Measurements from ENCODE around the gene CINP.

CINP gene

DNA sequence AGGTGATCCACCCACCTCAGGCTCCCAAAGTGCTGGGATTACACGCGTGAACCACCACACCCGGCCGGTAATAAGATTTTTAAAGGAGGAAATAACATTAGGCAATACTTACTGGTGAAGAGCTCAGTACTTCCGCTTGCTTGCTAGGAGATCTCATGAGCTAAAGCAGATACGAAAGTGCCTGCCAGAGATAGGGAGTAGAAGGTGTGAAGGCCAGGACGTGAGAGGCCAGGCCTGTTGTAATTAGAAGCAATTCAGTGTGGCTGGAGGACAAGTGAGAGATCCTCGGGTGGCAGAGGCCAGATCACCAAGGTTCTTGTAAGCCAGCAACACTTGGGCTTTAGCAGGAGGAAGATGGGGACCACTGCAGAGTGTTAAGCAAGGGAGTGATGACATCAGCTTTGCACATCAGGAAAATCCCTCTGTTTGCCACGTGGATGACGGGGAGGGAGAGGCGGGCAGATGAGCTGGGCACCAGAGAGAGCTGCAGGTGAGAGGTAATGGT lies 7.7 kb upstream of the CINP start:
- DNase-seq (ENCODE audit: low read depth), result peak; percentile 87
- no peak overlapping the region for H3K4me3 ChIP-seq (ENCODE audit: low read depth, low read length)
- TF ChIP-seq, protein P1, sequence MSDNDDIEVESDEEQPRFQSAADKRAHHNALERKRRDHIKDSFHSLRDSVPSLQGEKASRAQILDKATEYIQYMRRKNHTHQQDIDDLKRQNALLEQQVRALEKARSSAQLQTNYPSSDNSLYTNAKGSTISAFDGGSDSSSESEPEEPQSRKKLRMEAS (IDR thresholded peaks at IDR 0.05; ENCODE audit: low read depth, low read length), result peak; percentile 33
- TF ChIP-seq MYC (IDR thresholded peaks at IDR 0.05; ENCODE audit: low read depth, low read length), result peak; percentile 19; the same call in 1 of the 2 replicates
- no peak for TF ChIP-seq POLR2A (IDR thresholded peaks at IDR 0.05; ENCODE audit: extremely low read depth, insufficient read length)
- TF ChIP-seq, protein P2, sequence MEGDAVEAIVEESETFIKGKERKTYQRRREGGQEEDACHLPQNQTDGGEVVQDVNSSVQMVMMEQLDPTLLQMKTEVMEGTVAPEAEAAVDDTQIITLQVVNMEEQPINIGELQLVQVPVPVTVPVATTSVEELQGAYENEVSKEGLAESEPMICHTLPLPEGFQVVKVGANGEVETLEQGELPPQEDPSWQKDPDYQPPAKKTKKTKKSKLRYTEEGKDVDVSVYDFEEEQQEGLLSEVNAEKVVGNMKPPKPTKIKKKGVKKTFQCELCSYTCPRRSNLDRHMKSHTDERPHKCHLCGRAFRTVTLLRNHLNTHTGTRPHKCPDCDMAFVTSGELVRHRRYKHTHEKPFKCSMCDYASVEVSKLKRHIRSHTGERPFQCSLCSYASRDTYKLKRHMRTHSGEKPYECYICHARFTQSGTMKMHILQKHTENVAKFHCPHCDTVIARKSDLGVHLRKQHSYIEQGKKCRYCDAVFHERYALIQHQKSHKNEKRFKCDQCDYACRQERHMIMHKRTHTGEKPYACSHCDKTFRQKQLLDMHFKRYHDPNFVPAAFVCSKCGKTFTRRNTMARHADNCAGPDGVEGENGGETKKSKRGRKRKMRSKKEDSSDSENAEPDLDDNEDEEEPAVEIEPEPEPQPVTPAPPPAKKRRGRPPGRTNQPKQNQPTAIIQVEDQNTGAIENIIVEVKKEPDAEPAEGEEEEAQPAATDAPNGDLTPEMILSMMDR (IDR thresholded peaks at IDR 0.05; ENCODE audit: low read depth, low read length), result no peak

DNA sequence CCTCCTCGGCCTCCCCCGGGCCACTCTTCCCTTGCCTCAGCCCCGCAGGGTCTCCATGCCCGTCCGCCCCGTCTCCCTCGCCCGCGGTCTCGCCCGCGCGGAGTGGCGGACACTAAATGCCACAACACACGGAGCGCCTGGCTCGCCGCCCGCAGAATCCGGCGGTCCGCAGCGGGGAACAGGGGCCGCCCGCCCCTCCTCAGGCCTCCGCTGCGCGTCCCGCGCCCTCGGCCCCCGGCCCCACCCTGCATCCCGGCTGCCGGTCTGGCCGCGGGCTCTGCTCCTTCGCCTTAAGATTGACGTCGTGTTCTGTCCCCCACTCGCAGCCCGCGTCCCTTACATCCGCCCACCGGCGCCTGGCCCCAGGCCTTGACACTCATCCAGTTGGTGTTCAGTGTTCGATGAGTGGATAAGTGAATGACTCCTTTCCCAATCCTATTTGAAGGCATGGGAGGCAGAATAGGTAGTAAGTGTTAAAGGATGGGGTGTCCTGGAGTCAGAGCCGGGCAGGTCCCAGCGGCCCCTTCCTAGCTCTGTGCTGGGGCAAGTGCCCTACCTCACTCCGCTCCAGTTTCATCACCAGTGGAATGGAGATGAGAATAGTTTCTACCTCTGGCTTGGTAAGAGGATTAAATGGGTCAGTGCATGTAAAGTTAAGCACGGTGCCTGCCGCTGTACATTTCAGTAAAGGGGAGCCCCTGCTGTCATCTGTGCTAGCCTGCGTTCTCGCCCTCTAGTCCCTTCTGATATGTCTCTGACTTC lies 673 bp upstream of the CINP start:
- peak overlapping the region; percentile 75 for H3K4me3 ChIP-seq (ENCODE audit: low read depth, low read length)
- DNase-seq (ENCODE audit: low read depth), result peak; percentile 44
- TF ChIP-seq MYC (IDR thresholded peaks at IDR 0.05; ENCODE audit: low read depth, low read length) (no peak), POLR2A (IDR thresholded peaks at IDR 0.05; ENCODE audit: extremely low read depth, insufficient read length) (no peak)
- TF ChIP-seq, protein P1 (IDR thresholded peaks at IDR 0.05; ENCODE audit: low read depth, low read length), result no peak
- TF ChIP-seq, protein P2 (IDR thresholded peaks at IDR 0.05; ENCODE audit: low read depth, low read length), result no peak

DNA sequence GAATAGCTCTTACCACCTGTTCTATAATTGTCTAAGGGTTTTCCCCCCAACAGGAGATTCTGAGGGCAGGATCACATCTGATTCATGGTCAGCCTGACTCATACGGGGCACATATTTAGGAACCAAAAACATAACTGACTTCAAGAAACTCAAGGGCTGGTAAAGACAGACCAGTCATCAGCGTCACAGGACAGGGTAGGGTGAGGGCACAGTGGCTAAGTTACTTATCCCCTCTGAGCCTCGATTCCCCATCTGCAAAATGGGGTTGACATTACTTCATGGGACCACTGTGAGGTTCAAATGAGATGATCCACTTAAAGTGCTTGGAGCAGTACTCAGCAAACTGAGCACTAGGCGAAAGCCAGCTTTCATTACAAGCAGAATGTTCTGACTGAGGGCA lies 606 bp downstream of the CINP start:
- peak overlapping the region; percentile 99 for H3K4me3 ChIP-seq (ENCODE audit: low read depth, low read length)
- TF ChIP-seq, protein P1 (IDR thresholded peaks at IDR 0.05; ENCODE audit: low read depth, low read length), result no peak
- TF ChIP-seq POLR2A (IDR thresholded peaks at IDR 0.05; ENCODE audit: extremely low read depth, insufficient read length) (no peak), MYC (IDR thresholded peaks at IDR 0.05; ENCODE audit: low read depth, low read length) (no peak)
- TF ChIP-seq, protein P2 (IDR thresholded peaks at IDR 0.05; ENCODE audit: low read depth, low read length), result no peak
- peak; percentile 33 for DNase-seq (ENCODE audit: low read depth)

DNA sequence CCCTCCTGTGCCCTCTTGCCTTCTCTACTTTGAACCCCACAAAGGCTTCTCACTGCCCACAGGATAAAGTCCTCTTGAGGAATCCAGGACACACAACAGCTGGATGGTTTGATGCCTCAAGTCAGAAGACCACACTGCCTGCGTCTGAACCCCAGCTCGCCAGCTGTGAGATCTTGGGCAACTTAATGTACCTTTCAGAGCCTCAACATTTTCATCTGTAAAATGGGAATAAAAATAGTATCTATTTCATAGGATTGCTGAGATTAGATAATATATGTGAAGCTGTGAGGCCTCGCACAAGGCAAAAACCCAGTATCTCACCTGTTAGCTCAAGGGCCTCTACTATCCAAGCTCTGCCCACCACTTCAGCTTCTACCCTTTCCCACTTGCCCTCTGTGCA lies 2.3 kb downstream of the CINP start:
- H3K4me3 ChIP-seq (ENCODE audit: low read depth, low read length), result no peak overlapping the region
- DNase-seq (ENCODE audit: low read depth), result no peak
- TF ChIP-seq, protein P1 (IDR thresholded peaks at IDR 0.05; ENCODE audit: low read depth, low read length), result no peak

DNA sequence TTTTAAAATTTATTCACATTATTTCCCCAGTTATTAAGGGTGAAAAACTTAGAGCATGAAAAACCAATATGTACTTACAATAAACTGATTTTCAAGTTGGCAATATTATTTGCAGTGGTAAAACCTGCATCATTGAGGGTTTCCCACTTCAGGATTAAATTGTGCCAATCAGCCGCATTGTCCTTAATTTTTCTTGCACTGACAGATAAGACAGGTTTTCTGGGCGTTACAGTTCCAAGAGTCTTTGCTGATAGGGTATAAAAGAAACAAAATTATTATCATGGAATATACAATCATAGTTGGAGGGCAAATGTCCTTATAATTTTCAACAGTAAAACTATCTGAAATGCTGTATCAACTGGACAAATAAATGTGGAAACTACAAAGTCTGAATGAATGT lies 3.3 kb downstream of the CINP start:
- TF ChIP-seq POLR2A (IDR thresholded peaks at IDR 0.05; ENCODE audit: extremely low read depth, insufficient read length) (no peak), MYC (IDR thresholded peaks at IDR 0.05; ENCODE audit: low read depth, low read length) (no peak)
- TF ChIP-seq, protein P2 (IDR thresholded peaks at IDR 0.05; ENCODE audit: low read depth, low read length), result no peak
- TF ChIP-seq, protein P1 (IDR thresholded peaks at IDR 0.05; ENCODE audit: low read depth, low read length), result no peak
- H3K4me3 ChIP-seq (ENCODE audit: low read depth, low read length), result no peak overlapping the region
- DNase-seq (ENCODE audit: low read depth), result no peak

DNA sequence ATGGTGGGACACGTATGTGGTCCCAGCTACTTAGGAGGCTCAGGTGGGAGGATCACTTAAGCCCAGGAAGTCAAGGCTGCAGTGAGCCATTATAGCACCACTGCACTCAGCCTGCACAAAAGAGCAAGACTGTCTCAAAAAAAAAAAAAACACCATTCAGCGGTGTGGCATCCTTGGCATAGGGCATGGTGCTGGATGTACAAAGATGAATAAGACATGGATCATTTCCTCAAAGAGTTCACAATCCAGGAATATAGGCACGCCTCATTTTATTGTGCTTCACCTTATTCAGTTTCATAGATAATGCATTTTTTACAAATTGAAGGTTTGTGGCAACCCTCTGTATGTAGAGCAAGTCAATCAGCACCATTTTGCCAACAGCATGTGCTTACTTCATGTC lies 6.4 kb downstream of the CINP start:
- TF ChIP-seq, protein P1 (IDR thresholded peaks at IDR 0.05; ENCODE audit: low read depth, low read length), result no peak
- TF ChIP-seq MYC (IDR thresholded peaks at IDR 0.05; ENCODE audit: low read depth, low read length), result no peak
- TF ChIP-seq, protein P2 (IDR thresholded peaks at IDR 0.05; ENCODE audit: low read depth, low read length), result no peak
- no peak for TF ChIP-seq POLR2A (IDR thresholded peaks at IDR 0.05; ENCODE audit: extremely low read depth, insufficient read length)

More for the DNA sequence above, 6.4 kb downstream of the CINP start:
- DNase-seq (ENCODE audit: low read depth), result no peak
- no peak overlapping the region for H3K4me3 ChIP-seq (ENCODE audit: low read depth, low read length)
